A549 (cell line): ENCODE data around the gene MXRA7. TPM values are rescaled to one million over a fixed set of nuclear protein-coding genes. Genes with fewer than 3 reads are reported as not detected.

Experiments used
- BHLHE40 ChIP-seq: IDR thresholded peaks from 2 replicates; pipeline ENCODE4 v1.6.1; 2012; ENCODE audit warnings: low read depth, low read length, inconsistent platforms
- CBX2 ChIP-seq: fragments of 200-600 bp; sonication (generic); IDR thresholded peaks from 2 replicates; pipeline ENCODE4 v1.6.1; 2016; ENCODE audit warnings: low read depth, mild to moderate bottlenecking, borderline replicate concordance
- EHF ChIP-seq: fragments of 250-450 bp; sonication (Bioruptor Pico); IDR thresholded peaks from 2 replicates; pipeline ENCODE4 v1.5.0; 2020; ENCODE audit warnings: mild to moderate bottlenecking
- HMGXB4 ChIP-seq: fragments of 250-450 bp; sonication (Bioruptor Pico); IDR thresholded peaks from 2 replicates; pipeline ENCODE4 v1.5.0; 2021; ENCODE audit warnings: mild to moderate bottlenecking, moderate library complexity, borderline replicate concordance
- HOXB5 ChIP-seq: fragments of 250-450 bp; sonication (Bioruptor Pico); IDR thresholded peaks from 2 replicates; pipeline ENCODE4 v1.5.0; 2020; ENCODE audit warnings: mild to moderate bottlenecking, moderate library complexity
- JUN ChIP-seq, 2 experiments: fragments of >200 bp; sonication (Bioruptor Twin); formaldehyde crosslinking; IDR thresholded peaks; 2 replicates in 1 of 2; 3 replicates in 1 of 2; pipeline ENCODE4 v1.6.1; 2016 to 2017
- JUNB ChIP-seq: fragments of >200 bp; sonication (Bioruptor Twin); formaldehyde crosslinking; IDR thresholded peaks from 2 replicates; pipeline ENCODE4 v1.6.1; 2016
- NFE2L2 ChIP-seq: fragments of 150-350 bp; conservative IDR thresholded peaks from 2 replicates; pipeline ENCODE4 v1.6.1; 2014; ENCODE audit warnings: low read length
- NPAS2 ChIP-seq: fragments of 250-450 bp; sonication (Bioruptor Pico); IDR thresholded peaks from 2 replicates; pipeline ENCODE4 v1.8.0; 2022; ENCODE audit warnings: mild to moderate bottlenecking, moderate library complexity, borderline replicate concordance
- POLR2AphosphoS2 ChIP-seq: conservative IDR thresholded peaks from 2 replicates; pipeline ENCODE4 v1.6.1; 2012; ENCODE audit warnings: low read length, improper control_type of control experiment, inconsistent platforms
- REST ChIP-seq: fragments of 200-600 bp; sonication (generic); IDR thresholded peaks from 2 replicates; pipeline ENCODE4 v1.6.1; 2016; ENCODE audit warnings: antibody characterized with exemption, mild to moderate bottlenecking, moderate library complexity
- TFCP2L1 ChIP-seq: fragments of 250-450 bp; sonication (Bioruptor Pico); IDR thresholded peaks from 2 replicates; pipeline ENCODE4 v1.5.0; 2021; ENCODE audit warnings: mild to moderate bottlenecking
- ZFP36 ChIP-seq: fragments of 450-650 bp; IDR thresholded peaks from 2 replicates; pipeline ENCODE4 v1.6.1; 2014; ENCODE audit warnings: borderline replicate concordance; ENCODE audit not compliant: partially characterized antibody
- ZNF302 ChIP-seq: fragments of 250-450 bp; sonication (Bioruptor Pico); IDR thresholded peaks from 2 replicates; pipeline ENCODE4 v1.9.0; 2021; ENCODE audit warnings: inconsistent platforms, mild to moderate bottlenecking, moderate library complexity
- ZSCAN20 ChIP-seq: fragments of 250-450 bp; sonication (Bioruptor Pico); IDR thresholded peaks from 2 replicates; pipeline ENCODE4 v1.8.0; 2022; ENCODE audit warnings: mild to moderate bottlenecking, moderate library complexity
- polyA plus RNA-seq, 4 experiments: library from polyadenylated mRNA; depleted of rRNA in 3 of 4; stranded (reverse); fragments of >200 nt; fragmentation: RNase III in 1 of 4; extraction: RNeasy Plus Mini Kit Qiagen cat#74134 plus additional on column Dnase treatment in 1 of 4; gene quantifications; 2 replicates in 3 of 4; 3 replicates in 1 of 4; pipeline ENCODE4 v1.2.3, GENCODE V29; 2011 to 2017
- TF ChIP-seq, protein P1 (sequence below): fragments of >200 bp; sonication (Bioruptor Twin); formaldehyde crosslinking; IDR thresholded peaks from 2 replicates; pipeline ENCODE4 v1.6.1; 2016
- TF ChIP-seq, protein P2 (sequence below): fragments of >200 bp; sonication (Bioruptor Twin); formaldehyde crosslinking; IDR thresholded peaks from 3 replicates; pipeline ENCODE4 v1.5.1; 2016
- TF ChIP-seq, protein P3 (sequence below): fragments of >200 bp; sonication (Bioruptor Twin); formaldehyde crosslinking; IDR thresholded peaks from 3 replicates; pipeline ENCODE4 v1.6.1; 2016

The MXRA7 gene
- polyA plus RNA-seq, 2 of the 4 experiments (the other 2 are of a cell fraction) = 47.8 to 57.2 TPM

- TF ChIP-seq ZNF302 (CRISPR knock-in tag) (no peak), ZFP36 (no peak), HMGXB4 (no peak), POLR2AphosphoS2 (no peak; the same call in 1 of the 2 replicates), JUNB (no peak), ZSCAN20 (CRISPR knock-in tag) (no peak), JUN (IDR thresholded peaks at IDR 0.05) (peak; percentile 97 to 100), NFE2L2 (peak; percentile 93), NPAS2 (CRISPR knock-in tag) (no peak), TFCP2L1 (CRISPR knock-in tag) (0 out of 2 replicates have a peak, but pooled peaks have one; percentile 62), CBX2 (no peak), REST (no peak; the same call in 1 of the 2 replicates), EHF (CRISPR knock-in tag) (no peak), HOXB5 (CRISPR knock-in tag) (peak; percentile 81; the same call in 1 of the 2 replicates), BHLHE40 (no peak)
- TF ChIP-seq, protein P1, sequence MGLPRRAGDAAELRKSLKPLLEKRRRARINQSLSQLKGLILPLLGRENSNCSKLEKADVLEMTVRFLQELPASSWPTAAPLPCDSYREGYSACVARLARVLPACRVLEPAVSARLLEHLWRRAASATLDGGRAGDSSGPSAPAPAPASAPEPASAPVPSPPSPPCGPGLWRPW = no peak
- TF ChIP-seq, protein P2, sequence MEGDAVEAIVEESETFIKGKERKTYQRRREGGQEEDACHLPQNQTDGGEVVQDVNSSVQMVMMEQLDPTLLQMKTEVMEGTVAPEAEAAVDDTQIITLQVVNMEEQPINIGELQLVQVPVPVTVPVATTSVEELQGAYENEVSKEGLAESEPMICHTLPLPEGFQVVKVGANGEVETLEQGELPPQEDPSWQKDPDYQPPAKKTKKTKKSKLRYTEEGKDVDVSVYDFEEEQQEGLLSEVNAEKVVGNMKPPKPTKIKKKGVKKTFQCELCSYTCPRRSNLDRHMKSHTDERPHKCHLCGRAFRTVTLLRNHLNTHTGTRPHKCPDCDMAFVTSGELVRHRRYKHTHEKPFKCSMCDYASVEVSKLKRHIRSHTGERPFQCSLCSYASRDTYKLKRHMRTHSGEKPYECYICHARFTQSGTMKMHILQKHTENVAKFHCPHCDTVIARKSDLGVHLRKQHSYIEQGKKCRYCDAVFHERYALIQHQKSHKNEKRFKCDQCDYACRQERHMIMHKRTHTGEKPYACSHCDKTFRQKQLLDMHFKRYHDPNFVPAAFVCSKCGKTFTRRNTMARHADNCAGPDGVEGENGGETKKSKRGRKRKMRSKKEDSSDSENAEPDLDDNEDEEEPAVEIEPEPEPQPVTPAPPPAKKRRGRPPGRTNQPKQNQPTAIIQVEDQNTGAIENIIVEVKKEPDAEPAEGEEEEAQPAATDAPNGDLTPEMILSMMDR = no peak
- TF ChIP-seq, protein P3, sequence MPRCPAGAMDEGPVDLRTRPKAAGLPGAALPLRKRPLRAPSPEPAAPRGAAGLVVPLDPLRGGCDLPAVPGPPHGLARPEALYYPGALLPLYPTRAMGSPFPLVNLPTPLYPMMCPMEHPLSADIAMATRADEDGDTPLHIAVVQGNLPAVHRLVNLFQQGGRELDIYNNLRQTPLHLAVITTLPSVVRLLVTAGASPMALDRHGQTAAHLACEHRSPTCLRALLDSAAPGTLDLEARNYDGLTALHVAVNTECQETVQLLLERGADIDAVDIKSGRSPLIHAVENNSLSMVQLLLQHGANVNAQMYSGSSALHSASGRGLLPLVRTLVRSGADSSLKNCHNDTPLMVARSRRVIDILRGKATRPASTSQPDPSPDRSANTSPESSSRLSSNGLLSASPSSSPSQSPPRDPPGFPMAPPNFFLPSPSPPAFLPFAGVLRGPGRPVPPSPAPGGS = peak; percentile 100
Observed at GRCh38 chr17:76737082-76737675, 26.4 kb upstream of the MXRA7 start, which contains the start of gene SRSF2 (continued).
